A549 (cell line): ENCODE measurements around the gene PRLHR. TPM values are rescaled to one million over a fixed set of nuclear protein-coding genes. Genes with fewer than 3 reads are reported as not detected.

Experiments used
- ATAC-seq, 2 experiments: fragments of 200-7000 bp in 1 of 2; fragments of >200 bp in 1 of 2; cut with Nextera tagmentation in 1 of 2; cut with Tn5 transposase in 1 of 2; 3 replicates each; pipeline versions ENCODE4 v1.8.0 to v1.9.1; 2018 to 2020; ENCODE audit warnings: mild to moderate bottlenecking in 1 of 2, moderate library complexity in 1 of 2
- CTCF ChIA-PET: fragments of 300-600 bp; sonication (Branson Sonifier 250); formaldehyde crosslinking; extraction: SDS; loops from one replicate; lab custom pipeline; 2021; ENCODE audit warnings: antibody characterized with exemption, inconsistent platforms; lab: Yijun Ruan, JAX
- POLR2A ChIA-PET: fragments of 350-600 bp; formaldehyde crosslinking; extraction: SDS; loops from one replicate; lab custom pipeline; 2021; ENCODE audit warnings: antibody characterized with exemption, inconsistent platforms; lab: Yijun Ruan, JAX
- DNase-seq, 2 experiments: peaks; one replicate each; pipeline versions ENCODE4 v3.0.0 to v3.0.0-alpha.2; 2011 to 2016; ENCODE audit warnings: low read depth in 1 of 2, low spot score in 1 of 2
- FAIRE-seq: peaks from 2 replicates; lab custom pipeline; 2011; peaks lifted over from hg19 to GRCh38; lab: Jason Lieb, UNC
- H3K27ac ChIP-seq, 2 experiments: fragments of >200 bp; sonication (Bioruptor Twin); formaldehyde crosslinking; 3 replicates each; pipeline ENCODE4 v1.5.1; 2016 to 2017
- H3K4me1 ChIP-seq: fragments of >200 bp; sonication (Bioruptor Twin); formaldehyde crosslinking; 3 replicates; pipeline ENCODE4 v1.6.1; 2016
- H3K4me2 ChIP-seq: fragments of >200 bp; sonication (Bioruptor Twin); formaldehyde crosslinking; 3 replicates; pipeline ENCODE4 v1.6.1; 2016
- H3K4me3 ChIP-seq: fragments of >200 bp; sonication (Bioruptor Twin); formaldehyde crosslinking; 3 replicates; pipeline ENCODE4 v1.5.1; 2016
- H3K9me3 ChIP-seq: fragments of >200 bp; sonication (Bioruptor Twin); formaldehyde crosslinking; 3 replicates; pipeline ENCODE4 v1.6.1; 2016
- ATOH8 ChIP-seq: fragments of 250-450 bp; sonication (Bioruptor Pico); IDR thresholded peaks from 2 replicates; pipeline ENCODE4 v1.5.0; 2020; ENCODE audit warnings: low read depth, mild to moderate bottlenecking, moderate library complexity
- BHLHE40 ChIP-seq: IDR thresholded peaks from 2 replicates; pipeline ENCODE4 v1.6.1; 2012; ENCODE audit warnings: low read depth, low read length, inconsistent platforms
- CHD4 ChIP-seq: fragments of 200-600 bp; sonication (generic); IDR thresholded peaks from 2 replicates; pipeline ENCODE4 v1.6.1; 2016; ENCODE audit warnings: antibody characterized with exemption, mild to moderate bottlenecking, borderline replicate concordance
- CTCF ChIP-seq: fragments of >200 bp; sonication (Bioruptor Twin); formaldehyde crosslinking; IDR thresholded peaks from 3 replicates; pipeline ENCODE4 v1.5.1; 2016
- FOSL2 ChIP-seq, 2 experiments: fragments of 450-650 bp in 1 of 2; fragments of >200 bp in 1 of 2; sonication (Bioruptor Twin) in 1 of 2; formaldehyde crosslinking; IDR thresholded peaks; 2 replicates each; pipeline versions ENCODE4 v1.5.0 to v1.6.1; 2016 to 2020; ENCODE audit warnings: mild to moderate bottlenecking in 1 of 2, moderate library complexity in 1 of 2
- FOXS1 ChIP-seq: fragments of 250-450 bp; sonication (Bioruptor Pico); IDR thresholded peaks from 2 replicates; pipeline ENCODE4 v1.5.0; 2020; ENCODE audit warnings: mild to moderate bottlenecking, moderate library complexity
- HES2 ChIP-seq: fragments of >200 bp; sonication (Bioruptor Twin); formaldehyde crosslinking; IDR thresholded peaks from 2 replicates; pipeline ENCODE4 v1.6.1; 2016
- HEYL ChIP-seq: fragments of 250-450 bp; sonication (Bioruptor Pico); IDR thresholded peaks from 2 replicates; pipeline ENCODE4 v1.8.0; 2021; ENCODE audit warnings: mild to moderate bottlenecking, moderate library complexity
- HMGXB4 ChIP-seq: fragments of 250-450 bp; sonication (Bioruptor Pico); IDR thresholded peaks from 2 replicates; pipeline ENCODE4 v1.5.0; 2021; ENCODE audit warnings: mild to moderate bottlenecking, moderate library complexity, borderline replicate concordance
- HOXB13 ChIP-seq: fragments of 250-450 bp; sonication (Bioruptor Pico); IDR thresholded peaks from 2 replicates; pipeline ENCODE4 v1.5.0; 2020; ENCODE audit warnings: low read depth, mild to moderate bottlenecking, moderate library complexity
- HOXB5 ChIP-seq: fragments of 250-450 bp; sonication (Bioruptor Pico); IDR thresholded peaks from 2 replicates; pipeline ENCODE4 v1.5.0; 2020; ENCODE audit warnings: mild to moderate bottlenecking, moderate library complexity
- JUN ChIP-seq, 2 experiments: fragments of >200 bp; sonication (Bioruptor Twin); formaldehyde crosslinking; IDR thresholded peaks; 2 replicates in 1 of 2; 3 replicates in 1 of 2; pipeline ENCODE4 v1.6.1; 2016 to 2017
- MAFK ChIP-seq: fragments of 450-650 bp; IDR thresholded peaks from 2 replicates; pipeline ENCODE4 v1.6.1; 2014; ENCODE audit not compliant: partially characterized antibody
- NFE2L2 ChIP-seq: fragments of 150-350 bp; conservative IDR thresholded peaks from 2 replicates; pipeline ENCODE4 v1.6.1; 2014; ENCODE audit warnings: low read length
- NPAS2 ChIP-seq: fragments of 250-450 bp; sonication (Bioruptor Pico); IDR thresholded peaks from 2 replicates; pipeline ENCODE4 v1.8.0; 2022; ENCODE audit warnings: mild to moderate bottlenecking, moderate library complexity, borderline replicate concordance
- PHF8 ChIP-seq: fragments of 200-600 bp; sonication (generic); IDR thresholded peaks from 2 replicates; pipeline ENCODE4 v1.6.1; 2016; ENCODE audit warnings: low read depth, mild to moderate bottlenecking, antibody characterized with exemption, moderate library complexity, borderline replicate concordance
- POLR2A ChIP-seq: IDR thresholded peaks from 2 replicates; pipeline ENCODE4 v1.6.1; 2012; ENCODE audit warnings: mild to moderate bottlenecking, low read length
- POLR2AphosphoS2 ChIP-seq: conservative IDR thresholded peaks from 2 replicates; pipeline ENCODE4 v1.6.1; 2012; ENCODE audit warnings: low read length, improper control_type of control experiment, inconsistent platforms
- RARB ChIP-seq: fragments of 250-450 bp; sonication (Bioruptor Pico); IDR thresholded peaks from 2 replicates; pipeline ENCODE4 v1.8.0; 2021; ENCODE audit warnings: mild to moderate bottlenecking, moderate library complexity
- RCOR1 ChIP-seq: fragments of 150-350 bp; IDR thresholded peaks from 2 replicates; pipeline ENCODE4 v1.6.1; 2014; ENCODE audit warnings: antibody characterized with exemption, low read length, low read depth
- RFX5 ChIP-seq: fragments of 450-650 bp; IDR thresholded peaks from 2 replicates; pipeline ENCODE4 v1.7.1; 2014; ENCODE audit warnings: antibody characterized with exemption, mild to moderate bottlenecking, moderate library complexity
- SMC3 ChIP-seq: fragments of >200 bp; sonication (Bioruptor Twin); formaldehyde crosslinking; IDR thresholded peaks from 3 replicates; pipeline ENCODE4 v1.6.1; 2018; ENCODE audit warnings: inconsistent platforms
- SREBF2 ChIP-seq: fragments of 450-650 bp; IDR thresholded peaks from 2 replicates; pipeline ENCODE4 v1.6.1; 2014; ENCODE audit warnings: mild to moderate bottlenecking, moderate library complexity
- TP53 ChIP-seq: fragments of 250-450 bp; sonication (Bioruptor Pico); IDR thresholded peaks from 2 replicates; pipeline ENCODE4 v1.5.0; 2021; ENCODE audit warnings: mild to moderate bottlenecking, moderate library complexity
- ZC3H11A ChIP-seq: fragments of 450-650 bp; IDR thresholded peaks from 2 replicates; pipeline ENCODE4 v1.6.1; 2014; ENCODE audit warnings: antibody characterized with exemption, mild to moderate bottlenecking
- ZFP36 ChIP-seq: fragments of 450-650 bp; IDR thresholded peaks from 2 replicates; pipeline ENCODE4 v1.6.1; 2014; ENCODE audit warnings: borderline replicate concordance; ENCODE audit not compliant: partially characterized antibody
- WGBS: methylation state at CpG from one replicate; pipeline ENCODE4 v1.1.6; 2017; ENCODE audit errors: missing lambda C conversion rate; 5-methylcytosine and 5-hydroxymethylcytosine counted together
- polyA plus RNA-seq, 4 experiments: library from polyadenylated mRNA; depleted of rRNA in 3 of 4; stranded (reverse); fragments of >200 nt; fragmentation: RNase III in 1 of 4; extraction: RNeasy Plus Mini Kit Qiagen cat#74134 plus additional on column Dnase treatment in 1 of 4; gene quantifications; 2 replicates in 3 of 4; 3 replicates in 1 of 4; pipeline ENCODE4 v1.2.3, GENCODE V29; 2011 to 2017
- TF ChIP-seq, protein P1 (sequence below): fragments of 450-650 bp; IDR thresholded peaks from 2 replicates; pipeline ENCODE4 v1.6.1; 2014; ENCODE audit warnings: antibody characterized with exemption
- TF ChIP-seq, protein P2 (sequence below): IDR thresholded peaks from 2 replicates; pipeline ENCODE4 v1.6.1; 2012

PRLHR gene
- polyA plus RNA-seq, 2 of the 4 experiments (the other 2 are of a cell fraction): not detected

GRCh38 chr10:118562851-118563250 lies 32.6 kb downstream of the PRLHR start:
- WGBS: 0% methylated on average over 1 of the region's 1 CpG
- ChIA-PET POLR2A (no interaction called here), CTCF (interaction anchor here (1.1 to 1.6 kb wide), 4 partner anchors 63 to 1066 kb away, joined by 3 to 5 read pairs (median 5); no protein-coding TSS in a partner anchor)
- Histone ChIP-seq H3K4me3 (no peak overlapping the region), H3K9me3 (no peaks in the 10 kb centered on the region), H3K4me1 (no peaks in the 10 kb centered on the region), H3K27ac (no peak overlapping the region), H3K4me2 (no peak overlapping the region)
- DNase-seq (no peak), ATAC-seq (no peak), FAIRE-seq (no peak)
- no peak for TF ChIP-seq TP53 (CRISPR knock-in tag)
- TF ChIP-seq ZC3H11A: no peak
- TF ChIP-seq HES2: no peak
- no peak for TF ChIP-seq PHF8
- TF ChIP-seq ATOH8 (CRISPR knock-in tag): no peak
- no peak for TF ChIP-seq NPAS2 (CRISPR knock-in tag)
- TF ChIP-seq CTCF: no peak
- TF ChIP-seq RARB: no peak
- TF ChIP-seq FOSL2 (IDR thresholded peaks at IDR 0.05): no peak
- no peak for TF ChIP-seq FOSL2 (CRISPR knock-in tag; IDR thresholded peaks at IDR 0.05)
- no peak for TF ChIP-seq ZFP36
- no peak for TF ChIP-seq SMC3
- no peak for TF ChIP-seq BHLHE40
- no peak for TF ChIP-seq RFX5
- TF ChIP-seq POLR2AphosphoS2: no peak
- no peak for TF ChIP-seq RCOR1

DNA sequence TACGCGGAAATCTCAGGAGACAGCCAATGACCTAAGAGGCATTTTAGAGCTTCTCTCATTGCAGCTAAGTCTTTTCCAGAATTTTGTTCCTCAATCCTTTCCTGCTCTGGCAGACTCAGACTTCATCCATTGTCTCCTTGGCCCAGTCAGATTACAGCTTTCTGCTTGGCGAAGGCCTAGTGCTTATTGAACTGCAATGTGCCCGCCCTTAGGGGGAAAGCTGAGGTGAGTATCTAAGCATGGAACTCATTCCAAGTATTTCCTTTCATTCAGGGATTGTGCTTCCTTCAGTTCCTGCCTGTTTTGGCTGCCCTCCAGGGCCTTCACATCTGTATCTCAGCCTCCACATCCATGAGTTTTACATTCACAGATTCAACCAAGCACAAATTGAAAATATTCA lies 37.5 kb downstream of the PRLHR start:
- Histone ChIP-seq H3K4me1 (no peaks in the 10 kb centered on the region), H3K4me3 (no peak overlapping the region), H3K4me2 (no peak overlapping the region), H3K27ac (no peak overlapping the region), H3K9me3 (no peaks in the 10 kb centered on the region)
- no peak for DNase-seq
- ChIA-PET POLR2A (interaction anchor here (0.6 kb wide), 1 partner anchor 518 kb away, joined by 5 read pairs; no protein-coding TSS in a partner anchor), CTCF (interaction anchor here (0.8 to 2.6 kb wide), 5 partner anchors 10 to 297 kb away, joined by 3 to 18 read pairs (median 4); no protein-coding TSS in a partner anchor)
- no peak for FAIRE-seq
- 24% methylated on average over 4 of the region's 4 CpGs for WGBS
- no peak for ATAC-seq
- no peak for TF ChIP-seq HOXB5 (CRISPR knock-in tag)
- TF ChIP-seq, protein P1, sequence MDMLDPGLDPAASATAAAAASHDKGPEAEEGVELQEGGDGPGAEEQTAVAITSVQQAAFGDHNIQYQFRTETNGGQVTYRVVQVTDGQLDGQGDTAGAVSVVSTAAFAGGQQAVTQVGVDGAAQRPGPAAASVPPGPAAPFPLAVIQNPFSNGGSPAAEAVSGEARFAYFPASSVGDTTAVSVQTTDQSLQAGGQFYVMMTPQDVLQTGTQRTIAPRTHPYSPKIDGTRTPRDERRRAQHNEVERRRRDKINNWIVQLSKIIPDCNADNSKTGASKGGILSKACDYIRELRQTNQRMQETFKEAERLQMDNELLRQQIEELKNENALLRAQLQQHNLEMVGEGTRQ: no peak
- no peak for TF ChIP-seq MAFK
- TF ChIP-seq, protein P2, sequence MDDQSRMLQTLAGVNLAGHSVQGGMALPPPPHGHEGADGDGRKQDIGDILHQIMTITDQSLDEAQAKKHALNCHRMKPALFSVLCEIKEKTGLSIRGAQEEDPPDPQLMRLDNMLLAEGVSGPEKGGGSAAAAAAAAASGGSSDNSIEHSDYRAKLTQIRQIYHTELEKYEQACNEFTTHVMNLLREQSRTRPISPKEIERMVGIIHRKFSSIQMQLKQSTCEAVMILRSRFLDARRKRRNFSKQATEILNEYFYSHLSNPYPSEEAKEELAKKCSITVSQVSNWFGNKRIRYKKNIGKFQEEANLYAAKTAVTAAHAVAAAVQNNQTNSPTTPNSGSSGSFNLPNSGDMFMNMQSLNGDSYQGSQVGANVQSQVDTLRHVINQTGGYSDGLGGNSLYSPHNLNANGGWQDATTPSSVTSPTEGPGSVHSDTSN: no peak
- TF ChIP-seq HEYL (CRISPR knock-in tag): no peak
- TF ChIP-seq HMGXB4 (CRISPR knock-in tag): no peak
- no peak for TF ChIP-seq SREBF2
- TF ChIP-seq JUN (IDR thresholded peaks at IDR 0.05): no peak
- no peak for TF ChIP-seq CHD4
- TF ChIP-seq ZC3H11A: no peak
- no peak for TF ChIP-seq TP53 (CRISPR knock-in tag)
- TF ChIP-seq POLR2A: no peak
- no peak for TF ChIP-seq FOXS1 (CRISPR knock-in tag)
- TF ChIP-seq HOXB13 (CRISPR knock-in tag): no peak
- TF ChIP-seq NFE2L2: no peak
